Caco-2 (cell line): Measurements from ENCODE around the gene NDUFV1. TPM values are rescaled to one million over a fixed set of nuclear protein-coding genes. Genes with fewer than 3 reads are reported as not detected.

ENCODE experiments used
- BruUV-seq: library from RNA; stranded (reverse); fragments of 400-500 nt; replicated peaks from 2 replicates; lab custom pipeline; 2021; lab: Mats Ljungman, UMichigan
- CTCF ChIA-PET: fragments of 300-600 bp; sonication (Branson Sonifier 250); formaldehyde crosslinking; loops from one replicate; lab custom pipeline; 2022; ENCODE audit warnings: antibody characterized with exemption; lab: Charles Lee
- POLR2A ChIA-PET: fragments of 300-600 bp; sonication (Branson Sonifier 250); formaldehyde crosslinking; loops from one replicate; lab custom pipeline; 2022; ENCODE audit warnings: antibody characterized with exemption; lab: Charles Lee
- DNase-seq, 2 experiments: peaks; one replicate each; pipeline versions ENCODE4 v3.0.0 to v3.0.0-alpha.2; 2020 to 2022
- H3K27me3 ChIP-seq: replicated peaks from 2 replicates; pipeline ENCODE4 v1.6.0; 2011; ENCODE audit warnings: low read length; ENCODE audit not compliant: control insufficient read depth, insufficient read depth
- H3K36me3 ChIP-seq: 2 replicates; pipeline ENCODE4 v1.5.1; 2011; ENCODE audit warnings: low read length; ENCODE audit not compliant: control insufficient read depth, insufficient read depth
- H3K4me1 ChIP-seq: fragments of 250-450 bp; sonication (Bioruptor Pico); 2 replicates; pipeline ENCODE4 v1.5.1; 2020; ENCODE audit warnings: mild to moderate bottlenecking
- H3K4me3 ChIP-seq: 2 replicates; pipeline ENCODE4 v1.5.1; 2011; ENCODE audit warnings: low read depth, mild to moderate bottlenecking, control low read depth, low read length
- H3K9me3 ChIP-seq: fragments of 250-450 bp; sonication (Bioruptor Pico); 2 replicates; pipeline ENCODE4 v1.5.1; 2020; ENCODE audit warnings: mild to moderate bottlenecking, moderate library complexity
- H3K27ac Mint-ChIP-seq: one replicate; pipeline ENCODE4 v1.8.0; 2022; ENCODE audit warnings: mixed read lengths; ENCODE audit not compliant: unreplicated experiment
- H3K27me3 Mint-ChIP-seq: one replicate; pipeline ENCODE4 v1.8.0; 2022; ENCODE audit warnings: mixed read lengths; ENCODE audit not compliant: insufficient read depth, unreplicated experiment
- H3K36me3 Mint-ChIP-seq: one replicate; pipeline ENCODE4 v1.8.0; 2022; ENCODE audit warnings: mild to moderate bottlenecking, mixed read lengths; ENCODE audit not compliant: insufficient read depth, unreplicated experiment
- H3K4me1 Mint-ChIP-seq: one replicate; pipeline ENCODE4 v1.8.0; 2022; ENCODE audit warnings: low read depth, mixed read lengths; ENCODE audit not compliant: unreplicated experiment
- H3K4me3 Mint-ChIP-seq: one replicate; pipeline ENCODE4 v1.8.0; 2022; ENCODE audit warnings: mild to moderate bottlenecking, moderate library complexity, mixed read lengths; ENCODE audit not compliant: unreplicated experiment
- H3K9me3 Mint-ChIP-seq: one replicate; pipeline ENCODE4 v1.8.0; 2022; ENCODE audit warnings: mixed read lengths; ENCODE audit not compliant: unreplicated experiment
- intact Hi-C: fragments of 100-400 bp; cut with micrococcal nuclease; formaldehyde crosslinking; loops from one replicate; pipeline ENCODE4 v1.10.0; 2022; ENCODE audit not compliant: unreplicated experiment
- total RNA-seq: library from RNA; stranded (reverse); gene quantifications from 2 replicates; pipeline ENCODE4 v1.2.3, GENCODE V29; 2022
- TF ChIP-seq, protein P1 (sequence below), 2 experiments: fragments of 200-600 bp in 1 of 2; IDR thresholded peaks; 1 replicate in 1 of 2; 2 replicates in 1 of 2; pipeline versions ENCODE4 v1.5.1 to v1.8.0; 2011 to 2022; ENCODE audit warnings: antibody characterized with exemption in 1 of 2, control low read depth in 1 of 2, inconsistent platforms in 1 of 2, low read depth in 1 of 2, low read length in 1 of 2, mild to moderate bottlenecking in 1 of 2, moderate library complexity in 1 of 2; ENCODE audit not compliant: insufficient read depth in 1 of 2, severe bottlenecking in 1 of 2, unreplicated experiment in 1 of 2

NDUFV1 gene
- total RNA-seq, 1 experiment from 2014 or later = 358 TPM

DNA sequence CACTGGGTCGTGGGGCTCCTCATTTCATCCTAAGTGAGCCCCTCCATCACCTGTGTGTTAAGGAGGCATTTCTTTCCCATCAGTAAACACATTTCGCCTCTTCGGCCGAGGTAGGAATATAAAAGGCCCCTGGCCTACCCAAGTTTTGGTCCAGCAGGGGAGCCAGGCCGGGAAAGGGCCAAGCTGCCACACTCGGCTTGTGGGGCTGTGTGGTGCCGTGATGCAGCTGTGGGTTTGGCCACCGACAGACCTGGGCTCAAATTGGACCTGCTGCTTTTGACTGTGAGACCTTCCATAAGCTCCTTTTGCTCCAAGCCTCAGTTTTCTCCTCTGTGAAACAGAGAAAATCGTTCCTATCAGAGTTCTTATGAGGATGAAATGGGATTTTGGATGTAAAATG, 771 bp downstream of the NDUFV1 start:
- DNase-seq = no peak
- Histone ChIP-seq H3K4me3 (peak overlapping the region; percentile 80), H3K27me3 (no peaks in the 10 kb centered on the region), H3K4me1 (peaks cover 10% of the 10 kb centered on the region; the same call in 1 of the 2 replicates), H3K9me3 (peaks cover 4% of the 10 kb centered on the region), H3K36me3 (peaks cover 9% of the 10 kb centered on the region)
- no TSS peak for BruUV-seq
- Mint-ChIP-seq H3K4me3 (peak overlapping the region; percentile 82), H3K4me1 (no peaks in the 10 kb centered on the region), H3K27me3 (no peaks in the 10 kb centered on the region), H3K36me3 (peaks cover 36% of the 10 kb centered on the region), H3K9me3 (peaks cover 7% of the 10 kb centered on the region), H3K27ac (peak overlapping the region; percentile 91)
- intact Hi-C loops = no loop called here
- ChIA-PET POLR2A (no interaction called here), CTCF (interaction anchor here (0.6 to 0.7 kb wide), 4 partner anchors 49 to 1242 kb away, joined by 3 read pairs; no protein-coding TSS in a partner anchor)
- TF ChIP-seq, protein P1, sequence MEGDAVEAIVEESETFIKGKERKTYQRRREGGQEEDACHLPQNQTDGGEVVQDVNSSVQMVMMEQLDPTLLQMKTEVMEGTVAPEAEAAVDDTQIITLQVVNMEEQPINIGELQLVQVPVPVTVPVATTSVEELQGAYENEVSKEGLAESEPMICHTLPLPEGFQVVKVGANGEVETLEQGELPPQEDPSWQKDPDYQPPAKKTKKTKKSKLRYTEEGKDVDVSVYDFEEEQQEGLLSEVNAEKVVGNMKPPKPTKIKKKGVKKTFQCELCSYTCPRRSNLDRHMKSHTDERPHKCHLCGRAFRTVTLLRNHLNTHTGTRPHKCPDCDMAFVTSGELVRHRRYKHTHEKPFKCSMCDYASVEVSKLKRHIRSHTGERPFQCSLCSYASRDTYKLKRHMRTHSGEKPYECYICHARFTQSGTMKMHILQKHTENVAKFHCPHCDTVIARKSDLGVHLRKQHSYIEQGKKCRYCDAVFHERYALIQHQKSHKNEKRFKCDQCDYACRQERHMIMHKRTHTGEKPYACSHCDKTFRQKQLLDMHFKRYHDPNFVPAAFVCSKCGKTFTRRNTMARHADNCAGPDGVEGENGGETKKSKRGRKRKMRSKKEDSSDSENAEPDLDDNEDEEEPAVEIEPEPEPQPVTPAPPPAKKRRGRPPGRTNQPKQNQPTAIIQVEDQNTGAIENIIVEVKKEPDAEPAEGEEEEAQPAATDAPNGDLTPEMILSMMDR (IDR thresholded peaks at IDR 0.05; ENCODE audit: insufficient read depth in 1 of 2, low read depth in 1 of 2, low read length in 1 of 2, severe bottlenecking in 1 of 2, unreplicated experiment in 1 of 2) = no peak

- Histone ChIP-seq H3K36me3 (peaks cover 11% of the 10 kb centered on the region), H3K9me3 (no peaks in the 10 kb centered on the region), H3K27me3 (no peaks in the 10 kb centered on the region), H3K4me1 (peaks cover 10% of the 10 kb centered on the region; the same call in 1 of the 2 replicates), H3K4me3 (no peak overlapping the region)
- H3K27me3 Mint-ChIP-seq = no peaks in the 10 kb centered on the region
- ChIA-PET CTCF (no interaction called here), POLR2A (no interaction called here)
- BruUV-seq = no TSS peak
- no peaks in the 10 kb centered on the region for H3K4me1 Mint-ChIP-seq
- no peaks in the 10 kb centered on the region for H3K9me3 Mint-ChIP-seq
- intact Hi-C loops = no loop called here
- no peak overlapping the region for H3K27ac Mint-ChIP-seq
- peaks cover 42% of the 10 kb centered on the region for H3K36me3 Mint-ChIP-seq
- peak overlapping the region; percentile 82 for H3K4me3 Mint-ChIP-seq
- no peak for DNase-seq
- TF ChIP-seq, protein P1 (IDR thresholded peaks at IDR 0.05; ENCODE audit: insufficient read depth in 1 of 2, low read depth in 1 of 2, low read length in 1 of 2, severe bottlenecking in 1 of 2, unreplicated experiment in 1 of 2) = no peak
Observed at GRCh38 chr11:67608486-67608885, 1.8 kb downstream of the NDUFV1 start.

DNA sequence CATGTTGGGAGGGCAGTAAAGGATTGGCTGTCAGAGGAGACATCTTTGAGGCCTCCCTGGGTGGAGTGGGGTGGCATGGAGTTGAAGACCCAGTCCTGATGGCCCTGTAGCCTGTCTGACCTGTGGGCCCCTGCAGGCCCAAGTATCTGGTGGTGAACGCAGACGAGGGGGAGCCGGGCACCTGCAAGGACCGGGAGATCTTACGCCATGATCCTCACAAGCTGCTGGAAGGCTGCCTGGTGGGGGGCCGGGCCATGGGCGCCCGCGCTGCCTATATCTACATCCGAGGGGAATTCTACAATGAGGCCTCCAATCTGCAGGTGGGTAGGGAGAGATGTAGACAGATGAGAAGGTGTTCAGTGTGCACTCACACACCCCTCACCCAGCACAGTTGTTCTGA, 2.6 kb downstream of the NDUFV1 start:
- BruUV-seq = no TSS peak
- CTCF ChIA-PET = no interaction called here
- intact Hi-C loops = no loop called here

More for the DNA sequence above, 2.6 kb downstream of the NDUFV1 start:
- H3K9me3 ChIP-seq = no peaks in the 10 kb centered on the region
- H3K4me3 ChIP-seq = no peak overlapping the region
- Mint-ChIP-seq H3K9me3 (no peaks in the 10 kb centered on the region), H3K27me3 (no peaks in the 10 kb centered on the region), H3K4me3 (no peak overlapping the region), H3K27ac (no peak overlapping the region), H3K4me1 (no peaks in the 10 kb centered on the region), H3K36me3 (peaks cover 42% of the 10 kb centered on the region)
- DNase-seq = no peak
- peaks cover 10% of the 10 kb centered on the region; the same call in 1 of the 2 replicates for H3K4me1 ChIP-seq
- peaks cover 11% of the 10 kb centered on the region for H3K36me3 ChIP-seq
- POLR2A ChIA-PET = no interaction called here
- H3K27me3 ChIP-seq = no peaks in the 10 kb centered on the region
- TF ChIP-seq, protein P1 (IDR thresholded peaks at IDR 0.05; ENCODE audit: insufficient read depth in 1 of 2, low read depth in 1 of 2, low read length in 1 of 2, severe bottlenecking in 1 of 2, unreplicated experiment in 1 of 2) = no peak
